Liver (tissue), 3 donors: ENCODE data around the gene PTPRN2.

ENCODE experiments used
- EGR1 ChIP-seq, 2 donors: IDR thresholded peaks; 2 replicates each; pipeline ENCODE4 v1.6.1; 2016 to 2018; ENCODE audit warnings: antibody characterized with exemption in 2 of 2, low read depth in 2 of 2
- GABPA ChIP-seq, 2 donors: IDR thresholded peaks in 1 of 2; conservative IDR thresholded peaks in 1 of 2; 2 replicates each; pipeline ENCODE4 v1.6.1; 2016; ENCODE audit warnings: antibody characterized with exemption in 2 of 2, mild to moderate bottlenecking in 1 of 2, moderate library complexity in 1 of 2
- JUND ChIP-seq, 2 donors: IDR thresholded peaks; 2 replicates each; pipeline ENCODE4 v1.6.1; 2016; ENCODE audit warnings: antibody characterized with exemption in 2 of 2
- RAD21 ChIP-seq, 2 donors: IDR thresholded peaks; 2 replicates each; pipeline ENCODE4 v1.6.1; 2016; ENCODE audit warnings: antibody characterized with exemption in 2 of 2, mild to moderate bottlenecking in 2 of 2
- REST ChIP-seq: IDR thresholded peaks from 2 replicates; pipeline ENCODE4 v1.6.1; 2016; ENCODE audit warnings: antibody characterized with exemption, mild to moderate bottlenecking
- RXRA ChIP-seq, 2 donors: IDR thresholded peaks; 2 replicates each; pipeline ENCODE4 v1.6.1; 2017 to 2018; ENCODE audit warnings: antibody characterized with exemption in 2 of 2, mild to moderate bottlenecking in 1 of 2
- SP1 ChIP-seq: IDR thresholded peaks from 2 replicates; pipeline ENCODE4 v1.6.1; 2018; ENCODE audit warnings: antibody characterized with exemption, mild to moderate bottlenecking
- YY1 ChIP-seq: IDR thresholded peaks from 2 replicates; pipeline ENCODE4 v1.6.1; 2016; ENCODE audit warnings: antibody characterized with exemption, mild to moderate bottlenecking
- ZBTB33 ChIP-seq: IDR thresholded peaks from 2 replicates; pipeline ENCODE4 v1.6.1; 2016; ENCODE audit warnings: antibody characterized with exemption
- TF ChIP-seq, protein P1 (sequence below): fragments of 150-350 bp; IDR thresholded peaks from 2 replicates; pipeline ENCODE4 v1.5.1; 2017; ENCODE audit warnings: improper control_type of control experiment, low read depth, low read length; ENCODE audit not compliant: missing input control
- TF ChIP-seq, protein P2 (sequence below): IDR thresholded peaks from 2 replicates; pipeline ENCODE4 v1.6.1; 2016; ENCODE audit warnings: antibody characterized with exemption
- donor health status: healthy.
- donor health status: healthy.

GRCh38 chr7:158508802-158509385 lies 78.7 kb downstream of the PTPRN2 start:
- TF ChIP-seq, protein P1, sequence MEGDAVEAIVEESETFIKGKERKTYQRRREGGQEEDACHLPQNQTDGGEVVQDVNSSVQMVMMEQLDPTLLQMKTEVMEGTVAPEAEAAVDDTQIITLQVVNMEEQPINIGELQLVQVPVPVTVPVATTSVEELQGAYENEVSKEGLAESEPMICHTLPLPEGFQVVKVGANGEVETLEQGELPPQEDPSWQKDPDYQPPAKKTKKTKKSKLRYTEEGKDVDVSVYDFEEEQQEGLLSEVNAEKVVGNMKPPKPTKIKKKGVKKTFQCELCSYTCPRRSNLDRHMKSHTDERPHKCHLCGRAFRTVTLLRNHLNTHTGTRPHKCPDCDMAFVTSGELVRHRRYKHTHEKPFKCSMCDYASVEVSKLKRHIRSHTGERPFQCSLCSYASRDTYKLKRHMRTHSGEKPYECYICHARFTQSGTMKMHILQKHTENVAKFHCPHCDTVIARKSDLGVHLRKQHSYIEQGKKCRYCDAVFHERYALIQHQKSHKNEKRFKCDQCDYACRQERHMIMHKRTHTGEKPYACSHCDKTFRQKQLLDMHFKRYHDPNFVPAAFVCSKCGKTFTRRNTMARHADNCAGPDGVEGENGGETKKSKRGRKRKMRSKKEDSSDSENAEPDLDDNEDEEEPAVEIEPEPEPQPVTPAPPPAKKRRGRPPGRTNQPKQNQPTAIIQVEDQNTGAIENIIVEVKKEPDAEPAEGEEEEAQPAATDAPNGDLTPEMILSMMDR = no peak
- TF ChIP-seq RAD21 (IDR thresholded peaks at IDR 0.05) (no peak), JUND (IDR thresholded peaks at IDR 0.05) (no peak), RXRA (IDR thresholded peaks at IDR 0.05) (no peak), ZBTB33 (no peak), SP1 (no peak), GABPA (IDR thresholded peaks at IDR 0.05 in 1 of 2, conservative IDR thresholded peaks at IDR 0.05 in 1 of 2) (no peak), EGR1 (IDR thresholded peaks at IDR 0.05; ENCODE audit: low read depth in 2 of 2) (no peak), REST (no peak), YY1 (no peak)
- TF ChIP-seq, protein P2, sequence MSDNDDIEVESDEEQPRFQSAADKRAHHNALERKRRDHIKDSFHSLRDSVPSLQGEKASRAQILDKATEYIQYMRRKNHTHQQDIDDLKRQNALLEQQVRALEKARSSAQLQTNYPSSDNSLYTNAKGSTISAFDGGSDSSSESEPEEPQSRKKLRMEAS = no peak
